GM12892 (cell line): ENCODE measurements around the gene NAA16.

ENCODE experiments used
- POLR2A ChIP-seq: IDR thresholded peaks from 2 replicates; pipeline ENCODE4 v1.6.1; 2011; ENCODE audit warnings: low read depth, low read length, control low read depth
- POLR2AphosphoS5 ChIP-seq: IDR thresholded peaks from 2 replicates; pipeline ENCODE4 v1.6.1; 2011; ENCODE audit warnings: low read depth, low read length, control low read depth
- TAF1 ChIP-seq: IDR thresholded peaks from 2 replicates; pipeline ENCODE4 v1.6.1; 2011; ENCODE audit warnings: low read depth, mild to moderate bottlenecking, control low read depth, low read length, borderline replicate concordance

DNA sequence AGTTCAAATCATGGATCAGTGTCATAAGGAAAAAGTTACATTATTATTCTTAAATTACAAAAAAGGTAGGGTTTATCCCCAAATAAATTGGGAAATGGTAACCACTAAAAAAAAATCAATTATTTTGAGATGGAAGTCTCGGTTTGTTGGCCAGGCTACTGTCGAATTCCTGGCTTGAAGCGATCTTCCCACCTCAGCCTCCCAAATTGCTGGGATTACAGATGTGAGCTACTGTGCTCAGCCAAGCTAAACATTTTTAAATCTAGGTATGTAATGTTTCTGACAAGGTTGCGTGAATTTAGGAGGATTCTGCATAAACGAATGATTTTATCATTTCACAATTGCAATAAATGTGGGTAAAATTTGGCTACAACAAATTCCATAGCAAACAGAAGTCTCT, 2.0 kb downstream of the NAA16 start:
- TF ChIP-seq TAF1 (no peak), POLR2AphosphoS5 (no peak), POLR2A (no peak)
